Panc1 (cell line): ENCODE results near the gene RNU6-8. TPM values are rescaled to one million over a fixed set of nuclear protein-coding genes. Genes with fewer than 3 reads are reported as not detected.

Source experiments
- ATAC-seq: fragments of 200-7000 bp; cut with Tn5 transposase; 2 replicates; pipeline ENCODE4 v1.9.1; 2020; ENCODE audit warnings: mild to moderate bottlenecking, moderate library complexity
- BruUV-seq: library from RNA; stranded (reverse); fragments of 400-500 nt; replicated peaks from 2 replicates; lab custom pipeline; 2021; lab: Mats Ljungman, UMichigan
- CTCF ChIA-PET: fragments of 300-600 bp; sonication (Branson Sonifier 250); formaldehyde crosslinking; loops from one replicate; lab custom pipeline; 2022; ENCODE audit warnings: antibody characterized with exemption; lab: Charles Lee
- POLR2A ChIA-PET: fragments of 300-600 bp; sonication (Branson Sonifier 250); formaldehyde crosslinking; loops from one replicate; lab custom pipeline; 2022; ENCODE audit warnings: antibody characterized with exemption; lab: Charles Lee
- DNase-seq: peaks from one replicate; pipeline ENCODE4 v3.0.0-alpha.2; 2010; ENCODE audit warnings: low read depth, low spot score
- H3K27ac ChIP-seq: 2 replicates; pipeline ENCODE4 v1.5.1; 2011; ENCODE audit warnings: mild to moderate bottlenecking, low read length, inconsistent platforms
- H3K27me3 ChIP-seq: fragments of 200-500 bp; sonication (Bioruptor generic); 2 replicates; pipeline ENCODE4 v1.6.0; 2014; ENCODE audit warnings: low read length, inconsistent platforms; ENCODE audit not compliant: control insufficient read depth, insufficient read depth
- H3K36me3 ChIP-seq: fragments of 200-500 bp; sonication (Bioruptor generic); 2 replicates; pipeline ENCODE4 v1.5.1; 2014; ENCODE audit warnings: inconsistent platforms, mild to moderate bottlenecking, low read length, moderate library complexity; ENCODE audit not compliant: control insufficient read depth, insufficient read depth
- H3K4me1 ChIP-seq: 2 replicates; pipeline ENCODE4 v1.5.1; 2011; ENCODE audit warnings: inconsistent platforms, mild to moderate bottlenecking, low read length, moderate library complexity; ENCODE audit not compliant: control insufficient read depth, insufficient read depth
- H3K4me3 ChIP-seq, 2 experiments: 2 replicates each; pipeline ENCODE4 v1.5.1; 2011 to 2012; ENCODE audit warnings: low read depth in 2 of 2, low read length in 2 of 2, mild to moderate bottlenecking in 2 of 2, inconsistent platforms in 1 of 2, moderate library complexity in 1 of 2
- H3K9me3 ChIP-seq: fragments of 200-500 bp; sonication (Bioruptor generic); 2 replicates; pipeline ENCODE4 v1.5.1; 2014; ENCODE audit warnings: low read depth, mild to moderate bottlenecking, inconsistent platforms, low read length, moderate library complexity; ENCODE audit not compliant: control insufficient read depth, insufficient read depth
- POLR2AphosphoS5 ChIP-seq: IDR thresholded peaks from 2 replicates; pipeline ENCODE4 v1.6.1; 2012; ENCODE audit warnings: mild to moderate bottlenecking, low read depth, low read length, moderate library complexity
- SIN3A ChIP-seq: IDR thresholded peaks from 2 replicates; pipeline ENCODE4 v1.6.1; 2012; ENCODE audit warnings: low read depth, mild to moderate bottlenecking, low read length, moderate library complexity, borderline replicate concordance; ENCODE audit not compliant: insufficient read depth
- TCF7L2 ChIP-seq: IDR thresholded peaks from 2 replicates; pipeline ENCODE4 v1.6.1; 2011; ENCODE audit warnings: mild to moderate bottlenecking, low read depth, low read length, inconsistent platforms
- in situ Hi-C: cut with HindIII; loops from 2 replicates; pipeline ENCODE4 v1.10.0; 2016; ENCODE audit warnings: low sequenced_read_pairs, low pct_unique_long_range_greater_than_20kb
- intact Hi-C: fragments of 100-400 bp; cut with micrococcal nuclease; formaldehyde crosslinking; loops from one replicate; pipeline ENCODE4 v1.10.0; 2022; ENCODE audit not compliant: unreplicated experiment
- total RNA-seq: library from RNA; stranded (reverse); gene quantifications from one replicate; pipeline ENCODE4 v1.2.1, GENCODE V29; 2021; ENCODE audit not compliant: unreplicated experiment
- TF ChIP-seq, protein P1 (sequence below), 2 experiments: IDR thresholded peaks; 2 replicates each; pipeline ENCODE4 v1.6.1; 2011 to 2012; ENCODE audit warnings: low read depth in 2 of 2, control low read depth in 1 of 2, low read length in 1 of 2, mild to moderate bottlenecking in 1 of 2, moderate library complexity in 1 of 2; ENCODE audit not compliant: insufficient read depth in 1 of 2
- TF ChIP-seq, protein P2 (sequence below): fragments of 450-650 bp; IDR thresholded peaks from 2 replicates; pipeline ENCODE4 v1.5.1; 2017; ENCODE audit warnings: mild to moderate bottlenecking

Gene RNU6-8
- total RNA-seq, 1 experiment from 2014 or later = not detected

DNA sequence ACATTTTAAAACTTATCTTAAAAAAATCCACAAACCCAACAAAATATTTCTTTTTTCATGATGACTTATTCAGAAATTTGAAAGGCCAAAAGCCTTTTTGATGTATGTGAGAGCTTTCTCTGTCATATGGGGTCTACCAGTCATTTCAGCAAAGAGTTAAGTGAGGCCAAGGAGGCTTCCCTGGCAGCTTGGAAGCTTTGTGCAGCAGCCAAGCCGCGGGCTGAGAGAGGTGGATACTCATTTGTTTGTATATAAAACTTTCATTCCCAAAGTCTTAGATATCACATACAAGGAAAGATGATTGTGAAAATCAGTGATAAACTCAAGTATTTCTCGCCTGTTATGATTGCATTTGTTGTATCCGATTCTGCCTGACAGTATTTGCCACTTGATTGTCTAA lies 48.5 kb upstream of the RNU6-8 start:
- TF ChIP-seq SIN3A (no peak), POLR2AphosphoS5 (no peak), TCF7L2 (no peak)
- TF ChIP-seq, protein P1, sequence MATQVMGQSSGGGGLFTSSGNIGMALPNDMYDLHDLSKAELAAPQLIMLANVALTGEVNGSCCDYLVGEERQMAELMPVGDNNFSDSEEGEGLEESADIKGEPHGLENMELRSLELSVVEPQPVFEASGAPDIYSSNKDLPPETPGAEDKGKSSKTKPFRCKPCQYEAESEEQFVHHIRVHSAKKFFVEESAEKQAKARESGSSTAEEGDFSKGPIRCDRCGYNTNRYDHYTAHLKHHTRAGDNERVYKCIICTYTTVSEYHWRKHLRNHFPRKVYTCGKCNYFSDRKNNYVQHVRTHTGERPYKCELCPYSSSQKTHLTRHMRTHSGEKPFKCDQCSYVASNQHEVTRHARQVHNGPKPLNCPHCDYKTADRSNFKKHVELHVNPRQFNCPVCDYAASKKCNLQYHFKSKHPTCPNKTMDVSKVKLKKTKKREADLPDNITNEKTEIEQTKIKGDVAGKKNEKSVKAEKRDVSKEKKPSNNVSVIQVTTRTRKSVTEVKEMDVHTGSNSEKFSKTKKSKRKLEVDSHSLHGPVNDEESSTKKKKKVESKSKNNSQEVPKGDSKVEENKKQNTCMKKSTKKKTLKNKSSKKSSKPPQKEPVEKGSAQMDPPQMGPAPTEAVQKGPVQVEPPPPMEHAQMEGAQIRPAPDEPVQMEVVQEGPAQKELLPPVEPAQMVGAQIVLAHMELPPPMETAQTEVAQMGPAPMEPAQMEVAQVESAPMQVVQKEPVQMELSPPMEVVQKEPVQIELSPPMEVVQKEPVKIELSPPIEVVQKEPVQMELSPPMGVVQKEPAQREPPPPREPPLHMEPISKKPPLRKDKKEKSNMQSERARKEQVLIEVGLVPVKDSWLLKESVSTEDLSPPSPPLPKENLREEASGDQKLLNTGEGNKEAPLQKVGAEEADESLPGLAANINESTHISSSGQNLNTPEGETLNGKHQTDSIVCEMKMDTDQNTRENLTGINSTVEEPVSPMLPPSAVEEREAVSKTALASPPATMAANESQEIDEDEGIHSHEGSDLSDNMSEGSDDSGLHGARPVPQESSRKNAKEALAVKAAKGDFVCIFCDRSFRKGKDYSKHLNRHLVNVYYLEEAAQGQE (IDR thresholded peaks at IDR 0.05; ENCODE audit: insufficient read depth in 1 of 2, low read depth in 2 of 2, low read length in 1 of 2) = no peak
- TF ChIP-seq, protein P2, sequence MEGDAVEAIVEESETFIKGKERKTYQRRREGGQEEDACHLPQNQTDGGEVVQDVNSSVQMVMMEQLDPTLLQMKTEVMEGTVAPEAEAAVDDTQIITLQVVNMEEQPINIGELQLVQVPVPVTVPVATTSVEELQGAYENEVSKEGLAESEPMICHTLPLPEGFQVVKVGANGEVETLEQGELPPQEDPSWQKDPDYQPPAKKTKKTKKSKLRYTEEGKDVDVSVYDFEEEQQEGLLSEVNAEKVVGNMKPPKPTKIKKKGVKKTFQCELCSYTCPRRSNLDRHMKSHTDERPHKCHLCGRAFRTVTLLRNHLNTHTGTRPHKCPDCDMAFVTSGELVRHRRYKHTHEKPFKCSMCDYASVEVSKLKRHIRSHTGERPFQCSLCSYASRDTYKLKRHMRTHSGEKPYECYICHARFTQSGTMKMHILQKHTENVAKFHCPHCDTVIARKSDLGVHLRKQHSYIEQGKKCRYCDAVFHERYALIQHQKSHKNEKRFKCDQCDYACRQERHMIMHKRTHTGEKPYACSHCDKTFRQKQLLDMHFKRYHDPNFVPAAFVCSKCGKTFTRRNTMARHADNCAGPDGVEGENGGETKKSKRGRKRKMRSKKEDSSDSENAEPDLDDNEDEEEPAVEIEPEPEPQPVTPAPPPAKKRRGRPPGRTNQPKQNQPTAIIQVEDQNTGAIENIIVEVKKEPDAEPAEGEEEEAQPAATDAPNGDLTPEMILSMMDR = no peak
- Histone ChIP-seq H3K27ac (no peak overlapping the region), H3K4me3 (no peak overlapping the region), H3K4me1 (no peaks in the 10 kb centered on the region), H3K27me3 (no peaks in the 10 kb centered on the region), H3K36me3 (no peaks in the 10 kb centered on the region), H3K9me3 (no peaks in the 10 kb centered on the region)
- POLR2A ChIA-PET = no interaction called here
- no TSS peak for BruUV-seq
- CTCF ChIA-PET = interaction anchor here (0.5 kb wide), 1 partner anchor 196 kb away, joined by 6 read pairs; no protein-coding TSS in a partner anchor
- no peak for DNase-seq
- ATAC-seq = no peak
- in situ Hi-C loops (no loop called here), intact Hi-C loops (loop anchor here (5.0 kb wide), 1 partner anchor 324 kb away; no protein-coding TSS in a partner anchor)

GRCh38 chr14:32250681-32251080 lies 47.6 kb upstream of the RNU6-8 start:
- in situ Hi-C loops (no loop called here), intact Hi-C loops (loop anchor here (5.0 kb wide), 1 partner anchor 323 kb away; no protein-coding TSS in a partner anchor)
- no peaks in the 10 kb centered on the region for H3K36me3 ChIP-seq
- no TSS peak for BruUV-seq
- DNase-seq (no peak), ATAC-seq (no peak)
- H3K9me3 ChIP-seq = no peaks in the 10 kb centered on the region
- no peaks in the 10 kb centered on the region for H3K4me1 ChIP-seq
- ChIA-PET POLR2A (no interaction called here), CTCF (interaction anchor here (0.6 kb wide), 1 partner anchor 61 kb away, joined by 3 read pairs; no protein-coding TSS in a partner anchor)
- H3K27me3 ChIP-seq = no peaks in the 10 kb centered on the region
- H3K4me3 ChIP-seq = no peak overlapping the region
- H3K27ac ChIP-seq = no peak overlapping the region
- TF ChIP-seq TCF7L2 = no peak
- TF ChIP-seq, protein P1 (IDR thresholded peaks at IDR 0.05; ENCODE audit: insufficient read depth in 1 of 2, low read depth in 2 of 2, low read length in 1 of 2) = no peak
- TF ChIP-seq POLR2AphosphoS5 = no peak
- TF ChIP-seq, protein P2 = no peak
- no peak for TF ChIP-seq SIN3A
